Erythroblast (primary cell): ENCODE results near the gene MINDY4.

Experiments used
- GATA1 ChIP-seq: IDR thresholded peaks from 2 replicates; pipeline ENCODE4 v1.6.1; 2011; ENCODE audit warnings: low read depth, mild to moderate bottlenecking, control low read depth, low read length, moderate library complexity
- POLR2A ChIP-seq: IDR thresholded peaks from 2 replicates; pipeline ENCODE4 v1.6.1; 2011; ENCODE audit warnings: mild to moderate bottlenecking, low read length

DNA sequence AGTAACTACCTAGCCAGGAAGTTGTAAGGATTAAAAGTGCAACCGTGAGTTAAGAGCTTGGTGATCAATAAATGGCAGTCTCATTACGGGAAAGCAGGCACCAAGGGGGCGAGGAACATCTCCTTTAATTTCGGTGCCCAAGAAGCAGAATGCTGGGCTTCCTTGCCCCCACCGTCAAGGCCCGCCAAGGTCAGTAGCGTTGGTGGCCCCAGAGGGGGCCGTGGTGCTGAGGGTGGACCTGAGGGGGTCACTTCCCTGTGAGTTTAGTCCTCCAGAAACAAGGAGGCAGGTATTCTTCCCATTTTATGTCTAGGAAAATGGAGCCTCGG is 408 bp upstream of the MINDY4 start:
- TF ChIP-seq POLR2A, result no peak
- TF ChIP-seq GATA1, result no peak
